Measurements from ENCODE around the gene NFYA. TPM values are rescaled to one million over a fixed set of nuclear protein-coding genes. Genes with fewer than 3 reads are reported as not detected.

Gene NFYA
- total and polyA plus RNA-seq, 2 of the 13 experiments (the other 11 are each of a cell fraction or from before 2014, with no cell fraction given): 16.0 to 22.9 TPM

- TF ChIP-seq RARA (CRISPR knock-in tag; IDR thresholded peaks at IDR 0.05) (no peak), MTF1 (CRISPR knock-in tag; IDR thresholded peaks at IDR 0.05) (no peak), SIN3A (IDR thresholded peaks at IDR 0.05; ENCODE audit: borderline replicate concordance, low read depth, low read length) (no peak), ARNT (IDR thresholded peaks at IDR 0.05) (no peak), MAFK (conservative IDR thresholded peaks at IDR 0.05 in 1 of 2, IDR thresholded peaks at IDR 0.05 in 1 of 2; ENCODE audit: low read length in 2 of 2) (no peak), ZNF143 (CRISPR knock-in tag; IDR thresholded peaks at IDR 0.05) (no peak), ZNF564 (CRISPR knock-in tag; IDR thresholded peaks at IDR 0.05) (peak; percentile 5; the same call in 1 of the 2 replicates), ZNF441 (CRISPR knock-in tag; IDR thresholded peaks at IDR 0.05; ENCODE audit: borderline replicate concordance) (no peak), ATM (IDR thresholded peaks at IDR 0.05; ENCODE audit: borderline replicate concordance) (no peak), NFE2L2 (IDR thresholded peaks at IDR 0.05; ENCODE audit: low read length) (0 out of 2 replicates have a peak, but pooled peaks have one; percentile 0), FOXJ3 (CRISPR knock-in tag; IDR thresholded peaks at IDR 0.05; ENCODE audit: borderline replicate concordance) (no peak), HMGXB3 (CRISPR knock-in tag; IDR thresholded peaks at IDR 0.05; ENCODE audit: borderline replicate concordance) (no peak)
- TF ChIP-seq, protein P1, sequence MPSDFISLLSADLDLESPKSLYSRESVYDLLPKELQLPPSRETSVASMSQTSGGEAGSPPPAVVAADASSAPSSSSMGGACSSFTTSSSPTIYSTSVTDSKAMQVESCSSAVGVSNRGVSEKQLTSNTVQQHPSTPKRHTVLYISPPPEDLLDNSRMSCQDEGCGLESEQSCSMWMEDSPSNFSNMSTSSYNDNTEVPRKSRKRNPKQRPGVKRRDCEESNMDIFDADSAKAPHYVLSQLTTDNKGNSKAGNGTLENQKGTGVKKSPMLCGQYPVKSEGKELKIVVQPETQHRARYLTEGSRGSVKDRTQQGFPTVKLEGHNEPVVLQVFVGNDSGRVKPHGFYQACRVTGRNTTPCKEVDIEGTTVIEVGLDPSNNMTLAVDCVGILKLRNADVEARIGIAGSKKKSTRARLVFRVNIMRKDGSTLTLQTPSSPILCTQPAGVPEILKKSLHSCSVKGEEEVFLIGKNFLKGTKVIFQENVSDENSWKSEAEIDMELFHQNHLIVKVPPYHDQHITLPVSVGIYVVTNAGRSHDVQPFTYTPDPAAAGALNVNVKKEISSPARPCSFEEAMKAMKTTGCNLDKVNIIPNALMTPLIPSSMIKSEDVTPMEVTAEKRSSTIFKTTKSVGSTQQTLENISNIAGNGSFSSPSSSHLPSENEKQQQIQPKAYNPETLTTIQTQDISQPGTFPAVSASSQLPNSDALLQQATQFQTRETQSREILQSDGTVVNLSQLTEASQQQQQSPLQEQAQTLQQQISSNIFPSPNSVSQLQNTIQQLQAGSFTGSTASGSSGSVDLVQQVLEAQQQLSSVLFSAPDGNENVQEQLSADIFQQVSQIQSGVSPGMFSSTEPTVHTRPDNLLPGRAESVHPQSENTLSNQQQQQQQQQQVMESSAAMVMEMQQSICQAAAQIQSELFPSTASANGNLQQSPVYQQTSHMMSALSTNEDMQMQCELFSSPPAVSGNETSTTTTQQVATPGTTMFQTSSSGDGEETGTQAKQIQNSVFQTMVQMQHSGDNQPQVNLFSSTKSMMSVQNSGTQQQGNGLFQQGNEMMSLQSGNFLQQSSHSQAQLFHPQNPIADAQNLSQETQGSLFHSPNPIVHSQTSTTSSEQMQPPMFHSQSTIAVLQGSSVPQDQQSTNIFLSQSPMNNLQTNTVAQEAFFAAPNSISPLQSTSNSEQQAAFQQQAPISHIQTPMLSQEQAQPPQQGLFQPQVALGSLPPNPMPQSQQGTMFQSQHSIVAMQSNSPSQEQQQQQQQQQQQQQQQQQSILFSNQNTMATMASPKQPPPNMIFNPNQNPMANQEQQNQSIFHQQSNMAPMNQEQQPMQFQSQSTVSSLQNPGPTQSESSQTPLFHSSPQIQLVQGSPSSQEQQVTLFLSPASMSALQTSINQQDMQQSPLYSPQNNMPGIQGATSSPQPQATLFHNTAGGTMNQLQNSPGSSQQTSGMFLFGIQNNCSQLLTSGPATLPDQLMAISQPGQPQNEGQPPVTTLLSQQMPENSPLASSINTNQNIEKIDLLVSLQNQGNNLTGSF (CRISPR knock-in tag; IDR thresholded peaks at IDR 0.05): no peak
- TF ChIP-seq, protein P2, sequence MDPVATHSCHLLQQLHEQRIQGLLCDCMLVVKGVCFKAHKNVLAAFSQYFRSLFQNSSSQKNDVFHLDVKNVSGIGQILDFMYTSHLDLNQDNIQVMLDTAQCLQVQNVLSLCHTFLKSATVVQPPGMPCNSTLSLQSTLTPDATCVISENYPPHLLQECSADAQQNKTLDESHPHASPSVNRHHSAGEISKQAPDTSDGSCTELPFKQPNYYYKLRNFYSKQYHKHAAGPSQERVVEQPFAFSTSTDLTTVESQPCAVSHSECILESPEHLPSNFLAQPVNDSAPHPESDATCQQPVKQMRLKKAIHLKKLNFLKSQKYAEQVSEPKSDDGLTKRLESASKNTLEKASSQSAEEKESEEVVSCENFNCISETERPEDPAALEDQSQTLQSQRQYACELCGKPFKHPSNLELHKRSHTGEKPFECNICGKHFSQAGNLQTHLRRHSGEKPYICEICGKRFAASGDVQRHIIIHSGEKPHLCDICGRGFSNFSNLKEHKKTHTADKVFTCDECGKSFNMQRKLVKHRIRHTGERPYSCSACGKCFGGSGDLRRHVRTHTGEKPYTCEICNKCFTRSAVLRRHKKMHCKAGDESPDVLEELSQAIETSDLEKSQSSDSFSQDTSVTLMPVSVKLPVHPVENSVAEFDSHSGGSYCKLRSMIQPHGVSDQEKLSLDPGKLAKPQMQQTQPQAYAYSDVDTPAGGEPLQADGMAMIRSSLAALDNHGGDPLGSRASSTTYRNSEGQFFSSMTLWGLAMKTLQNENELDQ (CRISPR knock-in tag; IDR thresholded peaks at IDR 0.05; ENCODE audit: borderline replicate concordance): no peak
- TF ChIP-seq, protein P3, sequence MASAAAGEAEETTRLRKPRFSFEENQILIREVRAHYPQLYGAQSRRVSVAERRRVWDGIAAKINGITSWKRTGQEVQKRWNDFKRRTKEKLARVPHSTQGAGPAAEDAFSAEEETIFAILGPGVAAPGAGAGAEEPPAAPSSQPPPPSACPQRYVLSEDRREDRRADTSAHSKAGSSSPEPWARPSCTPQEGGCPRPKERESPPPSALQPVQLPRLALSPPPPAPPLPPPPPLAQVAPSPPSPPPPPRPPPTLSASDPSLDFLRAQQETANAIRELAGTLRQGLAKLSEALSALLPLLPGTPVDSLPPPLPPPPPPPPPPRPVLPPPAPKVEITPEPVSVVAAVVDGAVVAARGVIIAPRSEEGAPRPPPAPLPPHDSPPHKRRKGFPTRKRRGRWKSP (CRISPR knock-in tag; IDR thresholded peaks at IDR 0.05): 0 out of 2 replicates have a peak, but pooled peaks have one; percentile 40
Measured at GRCh38 chr6:41040940-41041536, 31.7 kb upstream of the NFYA start (continued).
